Brain microvascular endothelial cell (primary cell): ENCODE measurements around the gene SH3YL1.

Source experiments
- DNase-seq: peaks from one replicate; pipeline ENCODE4 v3.0.0-alpha.2; 2020
- H3K27ac ChIP-seq: fragments of 250-450 bp; sonication (Bioruptor Pico); 2 replicates; pipeline ENCODE4 v1.5.1; 2020; ENCODE audit warnings: mild to moderate bottlenecking, moderate library complexity
- H3K27me3 ChIP-seq: fragments of 250-450 bp; sonication (Bioruptor Pico); replicated peaks from 2 replicates; pipeline ENCODE4 v1.5.1; 2020; ENCODE audit warnings: mild to moderate bottlenecking
- H3K36me3 ChIP-seq: fragments of 250-450 bp; sonication (Bioruptor Pico); replicated peaks from 2 replicates; pipeline ENCODE4 v1.5.1; 2020; ENCODE audit warnings: mild to moderate bottlenecking
- H3K4me3 ChIP-seq: 2 replicates; pipeline ENCODE4 v1.5.1; 2011; ENCODE audit warnings: low read depth, mild to moderate bottlenecking, control low read depth, low read length, moderate library complexity
- in situ Hi-C: cut with HindIII; loops from 2 replicates; pipeline ENCODE4 v1.10.0; 2017; ENCODE audit warnings: low sequenced_read_pairs, low pct_ligation_motif_present
- TF ChIP-seq, protein P1 (sequence below): IDR thresholded peaks from 2 replicates; pipeline ENCODE4 v1.5.1; 2011; ENCODE audit warnings: low read depth, mild to moderate bottlenecking, moderate library complexity, low read length, control low read depth, inconsistent platforms; ENCODE audit errors: missing control alignments

SH3YL1 gene

GRCh38 chr2:296354-296753 is 32.5 kb upstream of the SH3YL1 start:
- Histone ChIP-seq H3K27ac (no peak overlapping the region), H3K36me3 (no peaks in the 10 kb centered on the region), H3K4me3 (no peak overlapping the region), H3K27me3 (no peaks in the 10 kb centered on the region)
- in situ Hi-C loops = no loop called here
- TF ChIP-seq, protein P1, sequence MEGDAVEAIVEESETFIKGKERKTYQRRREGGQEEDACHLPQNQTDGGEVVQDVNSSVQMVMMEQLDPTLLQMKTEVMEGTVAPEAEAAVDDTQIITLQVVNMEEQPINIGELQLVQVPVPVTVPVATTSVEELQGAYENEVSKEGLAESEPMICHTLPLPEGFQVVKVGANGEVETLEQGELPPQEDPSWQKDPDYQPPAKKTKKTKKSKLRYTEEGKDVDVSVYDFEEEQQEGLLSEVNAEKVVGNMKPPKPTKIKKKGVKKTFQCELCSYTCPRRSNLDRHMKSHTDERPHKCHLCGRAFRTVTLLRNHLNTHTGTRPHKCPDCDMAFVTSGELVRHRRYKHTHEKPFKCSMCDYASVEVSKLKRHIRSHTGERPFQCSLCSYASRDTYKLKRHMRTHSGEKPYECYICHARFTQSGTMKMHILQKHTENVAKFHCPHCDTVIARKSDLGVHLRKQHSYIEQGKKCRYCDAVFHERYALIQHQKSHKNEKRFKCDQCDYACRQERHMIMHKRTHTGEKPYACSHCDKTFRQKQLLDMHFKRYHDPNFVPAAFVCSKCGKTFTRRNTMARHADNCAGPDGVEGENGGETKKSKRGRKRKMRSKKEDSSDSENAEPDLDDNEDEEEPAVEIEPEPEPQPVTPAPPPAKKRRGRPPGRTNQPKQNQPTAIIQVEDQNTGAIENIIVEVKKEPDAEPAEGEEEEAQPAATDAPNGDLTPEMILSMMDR = no peak
- no peak for DNase-seq

GRCh38 chr2:295090-295489 is 31.3 kb upstream of the SH3YL1 start:
- DNase-seq = no peak
- in situ Hi-C loops = no loop called here
- Histone ChIP-seq H3K36me3 (no peaks in the 10 kb centered on the region), H3K27ac (no peak overlapping the region), H3K4me3 (no peak overlapping the region), H3K27me3 (no peaks in the 10 kb centered on the region)
- TF ChIP-seq, protein P1 = no peak

DNA sequence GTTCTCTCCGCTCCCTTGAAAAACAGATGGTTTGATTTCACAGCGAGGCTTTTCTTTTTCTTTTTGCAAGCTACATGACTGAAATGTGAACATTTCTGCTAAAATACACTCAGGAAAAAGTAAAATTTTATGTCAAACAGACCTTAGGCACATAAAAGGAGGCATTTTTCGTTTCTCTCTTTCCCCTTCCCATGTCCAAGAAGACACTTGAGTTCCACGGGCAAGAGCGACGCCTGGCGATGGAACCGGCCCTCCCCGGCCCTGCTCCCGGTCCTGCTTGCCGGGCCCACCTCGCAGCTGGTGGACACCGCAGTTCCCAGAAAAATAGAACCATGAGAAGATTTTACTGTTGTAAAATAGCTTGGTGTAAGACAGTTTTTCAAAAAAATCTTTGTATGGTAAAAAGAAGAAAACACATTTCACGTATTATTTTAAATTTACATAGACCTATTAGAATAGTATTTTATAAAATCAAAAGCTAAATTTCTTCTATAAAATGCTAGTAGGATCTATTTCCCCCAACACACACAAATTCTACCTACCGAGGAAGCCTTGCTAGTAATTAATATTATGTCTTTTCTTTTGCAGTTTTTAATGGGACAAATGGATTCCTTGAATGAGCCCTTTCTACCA is 26.4 kb upstream of the SH3YL1 start:
- DNase-seq = peak; percentile 61
- H3K27ac ChIP-seq = no peak overlapping the region
- no peaks in the 10 kb centered on the region for H3K36me3 ChIP-seq
- peak overlapping the region; percentile 49 for H3K4me3 ChIP-seq
- H3K27me3 ChIP-seq = peaks cover 16% of the 10 kb centered on the region
- TF ChIP-seq, protein P1 = peak; percentile 90
- in situ Hi-C loops = no loop called here

DNA sequence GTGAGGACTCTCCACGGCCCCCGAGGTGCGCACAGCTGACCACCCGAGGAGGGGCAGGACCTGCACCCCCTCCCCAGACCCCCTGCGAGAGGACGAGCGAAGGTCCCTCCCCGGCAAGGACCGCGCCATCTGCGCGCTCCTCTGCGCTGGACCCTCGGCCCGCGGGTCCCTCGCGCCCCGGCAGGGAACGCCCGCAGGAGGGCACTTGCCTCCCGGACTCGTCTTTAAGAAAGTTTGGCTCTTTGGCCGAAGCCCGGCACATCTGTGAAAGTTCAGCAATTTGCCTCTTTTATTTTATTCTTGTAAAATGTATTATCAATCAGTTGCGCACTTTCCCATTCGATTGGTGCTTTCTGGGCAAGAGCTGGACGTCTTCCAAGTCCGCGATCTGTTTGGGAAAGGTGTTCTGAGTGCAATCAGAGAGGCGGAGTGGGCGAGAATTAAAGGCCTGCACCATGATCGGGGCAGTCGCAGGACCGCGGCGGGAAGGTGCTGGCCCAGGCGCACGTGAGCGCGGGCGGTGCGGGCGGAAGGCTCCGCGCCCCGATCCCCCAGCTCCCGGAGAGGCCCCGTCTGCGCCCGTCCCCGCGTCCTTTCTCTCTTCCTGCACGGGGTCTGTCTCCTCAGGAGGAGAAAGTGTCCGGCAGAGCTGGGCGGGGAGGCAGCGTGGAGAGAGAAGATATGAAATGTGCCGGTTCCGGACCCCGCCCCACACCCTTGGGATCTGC is 25.7 kb upstream of the SH3YL1 start:
- TF ChIP-seq, protein P1 = no peak
- Histone ChIP-seq H3K4me3 (peak overlapping the region; percentile 49), H3K27ac (no peak overlapping the region), H3K27me3 (peaks cover 16% of the 10 kb centered on the region), H3K36me3 (no peaks in the 10 kb centered on the region)
- in situ Hi-C loops = no loop called here
- no peak for DNase-seq

- H3K36me3 ChIP-seq = no peaks in the 10 kb centered on the region
- TF ChIP-seq, protein P1 = no peak
- peaks cover 16% of the 10 kb centered on the region for H3K27me3 ChIP-seq
- in situ Hi-C loops = no loop called here
- H3K27ac ChIP-seq = no peak overlapping the region
- peak overlapping the region; percentile 49 for H3K4me3 ChIP-seq
- DNase-seq = no peak
Observed at GRCh38 chr2:288758-289361, 25.0 kb upstream of the SH3YL1 start.
